HG03175 (cell line): ENCODE data around the gene CENPP.

Experiments used
- ATAC-seq: cut with Tn5 transposase; IDR thresholded peaks from one replicate; pipeline ENCODE4 v1.9.1; 2021; ENCODE audit warnings: mild to moderate bottlenecking, moderate library complexity; ENCODE audit not compliant: unreplicated experiment

The CENPP gene

GRCh38 chr9:92422611-92423338, 97.0 kb downstream of the CENPP start:
- no peak for ATAC-seq

- ATAC-seq = no peak
Observed at GRCh38 chr9:92423612-92424011, 97.9 kb downstream of the CENPP start.

- no peak for ATAC-seq
Observed at GRCh38 chr9:92424340-92424739, 98.6 kb downstream of the CENPP start, which contains the start of gene OMD. TSS of gene OMD (minus strand) at chr9:92424471. CDS start at chr9:92417558, 6,913 bp downstream.

GRCh38 chr9:92425474-92425873, 99.7 kb downstream of the CENPP start:
- no peak for ATAC-seq

- ATAC-seq = no peak
Observed at GRCh38 chr9:92426501-92427145, 100.9 kb downstream of the CENPP start.

- no peak for ATAC-seq
Observed at GRCh38 chr9:92429836-92430235, 104.1 kb downstream of the CENPP start.

GRCh38 chr9:92432350-92432749, 106.6 kb downstream of the CENPP start:
- ATAC-seq = no peak

- ATAC-seq = no peak
Observed at GRCh38 chr9:92432972-92433548, 107.3 kb downstream of the CENPP start.

GRCh38 chr9:92435263-92435662, 109.5 kb downstream of the CENPP start:
- no peak for ATAC-seq

GRCh38 chr9:92438900-92439526, 113.3 kb downstream of the CENPP start:
- ATAC-seq = no peak

GRCh38 chr9:92439921-92440750, 114.4 kb downstream of the CENPP start:
- peak; percentile 30 for ATAC-seq

GRCh38 chr9:92440751-92441046, 114.9 kb downstream of the CENPP start:
- peak; percentile 49 for ATAC-seq

- no peak for ATAC-seq
Observed at GRCh38 chr9:92444841-92445240, 119.1 kb downstream of the CENPP start.

GRCh38 chr9:92446536-92446935, 120.8 kb downstream of the CENPP start:
- ATAC-seq = no peak

- no peak for ATAC-seq
Observed at GRCh38 chr9:92455217-92455616, 129.5 kb downstream of the CENPP start.

- no peak for ATAC-seq
Observed at GRCh38 chr9:92457576-92457975, 131.8 kb downstream of the CENPP start.

- no peak for ATAC-seq
Observed at GRCh38 chr9:92463387-92463786, 137.6 kb downstream of the CENPP start.

GRCh38 chr9:92463984-92464383, 138.2 kb downstream of the CENPP start:
- ATAC-seq = no peak

GRCh38 chr9:92467041-92467440, 141.3 kb downstream of the CENPP start:
- no peak for ATAC-seq

GRCh38 chr9:92467511-92467910, 141.8 kb downstream of the CENPP start:
- no peak for ATAC-seq

GRCh38 chr9:92468206-92468605, 142.5 kb downstream of the CENPP start:
- no peak for ATAC-seq
